ENCODE results near the gene NR6A1. TPM values are rescaled to one million over a fixed set of nuclear protein-coding genes. Genes with fewer than 3 reads are reported as not detected.

The NR6A1 gene
- total RNA-seq, 1 experiment from 2014 or later: 99.3 TPM

GRCh38 chr9:124765439-124765835 lies 5.7 kb downstream of the NR6A1 start:
- no peak overlapping the region for H2BK20ac ChIP-seq (ENCODE audit: low read depth, low read length, poor library complexity, severe bottlenecking)
- Mint-ChIP-seq H3K27ac (peak overlapping the region in 1 of 3 experiments; percentile 50; a peak in 2 of 7 replicates), H3K27me3 (ENCODE audit: low read depth) (peaks cover 24% of the 10 kb centered on the region), H3K4me1 (peaks cover 84 to 88% of the 10 kb centered on the region in 2 experiments), H3K36me3 (ENCODE audit: insufficient read depth in 1 of 3, low read depth in 3 of 3) (no peaks in the 10 kb centered on the region), H3K9me3 (no peaks in the 10 kb centered on the region), H3K4me3 (peak overlapping the region; percentile 6 to 99; a peak in 4 of 5 replicates)
- H4K8ac ChIP-seq (replicated peaks; ENCODE audit: insufficient read length, low read depth, low read length): no peak overlapping the region
- no peak for TF ChIP-seq CTCF (conservative IDR thresholded peaks at IDR 0.05)
- no peak overlapping the region for H3K56ac ChIP-seq (ENCODE audit: insufficient read length, low read depth, low read length)
- H3K4ac ChIP-seq (ENCODE audit: low read depth, low read length): no peak overlapping the region
- H3K79me2 ChIP-seq (ENCODE audit: insufficient read depth, low read length): peaks cover 15% of the 10 kb centered on the region; the same call in 1 of the 2 replicates
- no peak overlapping the region for H3K18ac ChIP-seq (ENCODE audit: insufficient read length, low read depth, low read length)
- no peak overlapping the region for H2BK5ac ChIP-seq (ENCODE audit: insufficient read length, low read length)
- no peak overlapping the region for H3T11ph ChIP-seq (ENCODE audit: low read length)
- H2BK120ac ChIP-seq (ENCODE audit: low read depth, low read length, poor library complexity, severe bottlenecking): no peak overlapping the region
- no peak for DNase-seq
- H3K9me3 ChIP-seq (ENCODE audit: control insufficient read depth, low read depth, low read length): no peaks in the 10 kb centered on the region
- H4K91ac ChIP-seq (ENCODE audit: insufficient read length, low read depth, low read length): no peak overlapping the region
- no peak overlapping the region for H3K27ac ChIP-seq (ENCODE audit: insufficient read length, low read depth, low read length)
- no peaks in the 10 kb centered on the region for H3K27me3 ChIP-seq (ENCODE audit: insufficient read depth, low read length)
- H3K4me2 ChIP-seq (ENCODE audit: insufficient read depth, insufficient read length, low read length): no peak overlapping the region
- H4K5ac ChIP-seq (ENCODE audit: insufficient read length, low read depth, low read length): no peak overlapping the region
- no peak overlapping the region for H2AFZ ChIP-seq (ENCODE audit: low read length)
- H4K20me1 ChIP-seq (ENCODE audit: control insufficient read depth, insufficient read depth, insufficient read length): no peaks in the 10 kb centered on the region
- WGBS (ENCODE audit: extremely low coverage, insufficient read length, low lambda C conversion rate): no CpG with 5 or more reads among the region's 6 CpGs
- peaks cover 6% of the 10 kb centered on the region; the same call in 1 of the 2 replicates for H3K4me1 ChIP-seq (ENCODE audit: insufficient read depth, low read length)
- no peak overlapping the region for H2BK12ac ChIP-seq (ENCODE audit: insufficient read length, low read depth, low read length)
- peaks cover 15% of the 10 kb centered on the region for H3K23me2 ChIP-seq (ENCODE audit: insufficient read length, low read depth, low read length, poor library complexity, severe bottlenecking)
- no peak overlapping the region for H2BK15ac ChIP-seq (ENCODE audit: low read depth, low read length)
- H3K79me1 ChIP-seq (ENCODE audit: insufficient read depth, low read depth, low read length, poor library complexity, severe bottlenecking): no peaks in the 10 kb centered on the region
- no peak overlapping the region for H3K14ac ChIP-seq (ENCODE audit: insufficient read depth, low read length)
- no peak overlapping the region for H2AK5ac ChIP-seq (ENCODE audit: insufficient read length, low read length)
- no peak overlapping the region for H3K9ac ChIP-seq (ENCODE audit: extremely low read depth, insufficient read length, low read length)
- H3K23ac ChIP-seq (ENCODE audit: insufficient read length, low read depth, low read length): no peak overlapping the region

Measured in H9 (cell line).